ENCODE results near the gene CSTB.

The CSTB gene

GRCh38 chr21:43808832-43809251 is 32.7 kb upstream of the CSTB start:
- WGBS (ENCODE audit: extremely low coverage, insufficient coverage, insufficient read length): no CpG with 5 or more reads among the region's 22 CpGs
- peaks cover 14 to 19% of the 10 kb centered on the region in 2 experiments for H3K36me3 ChIP-seq (ENCODE audit: control insufficient read depth in 1 of 2, insufficient read depth in 2 of 2, low read length in 2 of 2)
- no peak overlapping the region for H3K27ac ChIP-seq (ENCODE audit: low read depth, low read length)
- no peak overlapping the region for H3K4ac ChIP-seq (ENCODE audit: low read depth, low read length)
- H3K14ac ChIP-seq (ENCODE audit: low read length): no peak overlapping the region
- H3K4me3 ChIP-seq (ENCODE audit: low read depth, low read length): no peak overlapping the region
- H3K4me2 ChIP-seq (ENCODE audit: low read length): no peak overlapping the region
- H2BK5ac ChIP-seq (ENCODE audit: low read depth, low read length, poor library complexity): no peak overlapping the region
- H3K18ac ChIP-seq (ENCODE audit: low read length): no peak overlapping the region
- H2AFZ ChIP-seq (ENCODE audit: insufficient read depth, low read length, poor library complexity): no peak overlapping the region
- H3K9ac ChIP-seq (ENCODE audit: low read length): no peak overlapping the region
- no peak overlapping the region for H4K91ac ChIP-seq (ENCODE audit: low read depth, low read length)
- H4K12ac ChIP-seq (ENCODE audit: low read depth, low read length): no peak overlapping the region
- no peaks in the 10 kb centered on the region for H3K79me2 ChIP-seq (ENCODE audit: control insufficient read depth, insufficient read depth, low read length, poor library complexity)
- DNase-seq: no peak
- H2BK120ac ChIP-seq (ENCODE audit: insufficient read depth, low read length, poor library complexity): no peak overlapping the region
- no peak overlapping the region for H3K23ac ChIP-seq (ENCODE audit: low read length)
- no peaks in the 10 kb centered on the region for H3K27me3 ChIP-seq (ENCODE audit: insufficient read depth, low read length)
- H3K9me3 ChIP-seq (ENCODE audit: insufficient read depth, low read depth, low read length): no peaks in the 10 kb centered on the region
- no peak overlapping the region for H2AK5ac ChIP-seq (ENCODE audit: low read length)
- no peaks in the 10 kb centered on the region for H3K79me1 ChIP-seq (ENCODE audit: low read length)
- no peak overlapping the region for H2BK12ac ChIP-seq (ENCODE audit: low read length)
- peaks cover 0 to 3% of the 10 kb centered on the region in 2 experiments for H3K4me1 ChIP-seq (ENCODE audit: control insufficient read depth in 1 of 2, insufficient read depth in 2 of 2, low read length in 2 of 2)
- H4K8ac ChIP-seq (ENCODE audit: low read depth, low read length): no peak overlapping the region

GRCh38 chr21:43808367-43808766 is 32.3 kb upstream of the CSTB start:
- Histone ChIP-seq H3K4me1 (ENCODE audit: control insufficient read depth in 1 of 2, insufficient read depth in 2 of 2, low read length in 2 of 2) (peaks cover 0 to 3% of the 10 kb centered on the region in 2 experiments), H3K9ac (ENCODE audit: low read length) (no peak overlapping the region), H3K23ac (ENCODE audit: low read length) (no peak overlapping the region), H2AFZ (ENCODE audit: insufficient read depth, low read length, poor library complexity) (no peak overlapping the region), H4K91ac (ENCODE audit: low read depth, low read length) (no peak overlapping the region), H4K8ac (ENCODE audit: low read depth, low read length) (no peak overlapping the region), H3K4ac (ENCODE audit: low read depth, low read length) (no peak overlapping the region), H2AK5ac (ENCODE audit: low read length) (no peak overlapping the region), H3K27me3 (ENCODE audit: insufficient read depth, low read length) (no peaks in the 10 kb centered on the region), H3K18ac (ENCODE audit: low read length) (no peak overlapping the region), H3K36me3 (ENCODE audit: control insufficient read depth in 1 of 2, insufficient read depth in 2 of 2, low read length in 2 of 2) (peaks cover 18 to 24% of the 10 kb centered on the region in 2 experiments), H3K9me3 (ENCODE audit: insufficient read depth, low read depth, low read length) (no peaks in the 10 kb centered on the region), H2BK120ac (ENCODE audit: insufficient read depth, low read length, poor library complexity) (no peak overlapping the region), H3K79me2 (ENCODE audit: control insufficient read depth, insufficient read depth, low read length, poor library complexity) (no peaks in the 10 kb centered on the region), H4K12ac (ENCODE audit: low read depth, low read length) (no peak overlapping the region), H3K4me2 (ENCODE audit: low read length) (no peak overlapping the region), H3K14ac (ENCODE audit: low read length) (no peak overlapping the region), H3K79me1 (ENCODE audit: low read length) (no peaks in the 10 kb centered on the region), H2BK12ac (ENCODE audit: low read length) (no peak overlapping the region), H3K4me3 (ENCODE audit: low read depth, low read length) (no peak overlapping the region), H3K27ac (ENCODE audit: low read depth, low read length) (no peak overlapping the region), H2BK5ac (ENCODE audit: low read depth, low read length, poor library complexity) (no peak overlapping the region)
- no peak for DNase-seq
- WGBS (ENCODE audit: extremely low coverage, insufficient coverage, insufficient read length): no CpG with 5 or more reads among the region's 18 CpGs

GRCh38 chr21:43806017-43806710 is 30.1 kb upstream of the CSTB start:
- Histone ChIP-seq H4K12ac (ENCODE audit: low read depth, low read length) (no peak overlapping the region), H2AFZ (ENCODE audit: insufficient read depth, low read length, poor library complexity) (no peak overlapping the region), H3K27ac (ENCODE audit: low read depth, low read length) (no peak overlapping the region), H2AK5ac (ENCODE audit: low read length) (no peak overlapping the region), H3K9ac (ENCODE audit: low read length) (no peak overlapping the region), H2BK5ac (ENCODE audit: low read depth, low read length, poor library complexity) (no peak overlapping the region), H2BK12ac (ENCODE audit: low read length) (no peak overlapping the region), H3K27me3 (ENCODE audit: insufficient read depth, low read length) (no peaks in the 10 kb centered on the region), H3K79me2 (ENCODE audit: control insufficient read depth, insufficient read depth, low read length, poor library complexity) (no peaks in the 10 kb centered on the region), H3K23ac (ENCODE audit: low read length) (no peak overlapping the region), H3K9me3 (ENCODE audit: insufficient read depth, low read depth, low read length) (peaks cover 2% of the 10 kb centered on the region), H3K4me1 (ENCODE audit: control insufficient read depth in 1 of 2, insufficient read depth in 2 of 2, low read length in 2 of 2) (peaks cover 0 to 3% of the 10 kb centered on the region in 2 experiments), H3K4me2 (ENCODE audit: low read length) (no peak overlapping the region), H2BK120ac (ENCODE audit: insufficient read depth, low read length, poor library complexity) (no peak overlapping the region), H3K4ac (ENCODE audit: low read depth, low read length) (no peak overlapping the region), H3K36me3 (ENCODE audit: control insufficient read depth in 1 of 2, insufficient read depth in 2 of 2, low read length in 2 of 2) (peaks cover 40 to 46% of the 10 kb centered on the region in 2 experiments), H4K91ac (ENCODE audit: low read depth, low read length) (no peak overlapping the region), H3K79me1 (ENCODE audit: low read length) (no peaks in the 10 kb centered on the region), H3K18ac (ENCODE audit: low read length) (no peak overlapping the region), H3K4me3 (ENCODE audit: low read depth, low read length) (no peak overlapping the region), H4K8ac (ENCODE audit: low read depth, low read length) (no peak overlapping the region), H3K14ac (ENCODE audit: low read length) (no peak overlapping the region)
- no CpG with 5 or more reads among the region's 21 CpGs for WGBS (ENCODE audit: extremely low coverage, insufficient coverage, insufficient read length)
- DNase-seq: no peak

GRCh38 chr21:43805275-43805800 is 29.2 kb upstream of the CSTB start:
- Histone ChIP-seq H3K14ac (ENCODE audit: low read length) (no peak overlapping the region), H4K12ac (ENCODE audit: low read depth, low read length) (no peak overlapping the region), H4K8ac (ENCODE audit: low read depth, low read length) (no peak overlapping the region), H3K4ac (ENCODE audit: low read depth, low read length) (no peak overlapping the region), H3K4me2 (ENCODE audit: low read length) (no peak overlapping the region), H3K79me2 (ENCODE audit: control insufficient read depth, insufficient read depth, low read length, poor library complexity) (no peaks in the 10 kb centered on the region), H3K9me3 (ENCODE audit: insufficient read depth, low read depth, low read length) (peaks cover 2% of the 10 kb centered on the region), H2BK120ac (ENCODE audit: insufficient read depth, low read length, poor library complexity) (no peak overlapping the region), H3K9ac (ENCODE audit: low read length) (no peak overlapping the region), H2BK12ac (ENCODE audit: low read length) (no peak overlapping the region), H2AFZ (ENCODE audit: insufficient read depth, low read length, poor library complexity) (no peak overlapping the region), H3K18ac (ENCODE audit: low read length) (no peak overlapping the region), H2AK5ac (ENCODE audit: low read length) (no peak overlapping the region), H3K4me3 (ENCODE audit: low read depth, low read length) (no peak overlapping the region), H3K23ac (ENCODE audit: low read length) (no peak overlapping the region), H2BK5ac (ENCODE audit: low read depth, low read length, poor library complexity) (no peak overlapping the region), H3K4me1 (ENCODE audit: control insufficient read depth in 1 of 2, insufficient read depth in 2 of 2, low read length in 2 of 2) (no peaks in the 10 kb centered on the region), H3K36me3 (ENCODE audit: control insufficient read depth in 1 of 2, insufficient read depth in 2 of 2, low read length in 2 of 2) (peaks cover 49 to 54% of the 10 kb centered on the region in 2 experiments), H4K91ac (ENCODE audit: low read depth, low read length) (no peak overlapping the region), H3K27ac (ENCODE audit: low read depth, low read length) (no peak overlapping the region), H3K27me3 (ENCODE audit: insufficient read depth, low read length) (no peaks in the 10 kb centered on the region), H3K79me1 (ENCODE audit: low read length) (no peaks in the 10 kb centered on the region)
- DNase-seq: no peak
- WGBS (ENCODE audit: extremely low coverage, insufficient coverage, insufficient read length): no CpG with 5 or more reads among the region's 14 CpGs

Measured in trophoblast cell (in vitro differentiated cells and primary cell).